Measurements from ENCODE around the gene DSCAM. TPM values are rescaled to one million over a fixed set of nuclear protein-coding genes. Genes with fewer than 3 reads are reported as not detected.

The DSCAM gene
- total RNA-seq, 2 experiments from 2014 or later = not detected

- Mint-ChIP-seq H3K27ac (no peak overlapping the region), H3K27me3 (no peaks in the 10 kb centered on the region), H3K9me3 (peaks cover 10% of the 10 kb centered on the region), H3K4me3 (no peak overlapping the region), H3K4me1 (ENCODE audit: low read depth) (no peaks in the 10 kb centered on the region), H3K36me3 (ENCODE audit: low read depth) (no peaks in the 10 kb centered on the region)
- TF ChIP-seq CTCF (IDR thresholded peaks at IDR 0.05) = no peak
- no peaks in the 10 kb centered on the region for H3K4me1 ChIP-seq (ENCODE audit: insufficient read depth, low read length)
- DNase-seq = no peak
- intact Hi-C loops (cut with DNase I, micrococcal nuclease) = no loop called here
- no peak overlapping the region for H3K4me3 ChIP-seq (ENCODE audit: low read length)
- ChIA-PET POLR2A (no interaction called here), CTCF (no interaction called here)
- no peak for ATAC-seq (ENCODE audit: poor library complexity)
- no peaks in the 10 kb centered on the region for H3K27me3 ChIP-seq (ENCODE audit: control insufficient read depth in 1 of 2, insufficient read depth in 2 of 2, low read length in 2 of 2)
- H3K36me3 ChIP-seq (ENCODE audit: insufficient read depth, low read length) = no peaks in the 10 kb centered on the region
- peaks cover 0 to 10% of the 10 kb centered on the region in 2 experiments for H3K9me3 ChIP-seq (ENCODE audit: control insufficient read depth in 1 of 2, insufficient read depth in 1 of 2, low read length in 2 of 2)
- no peak overlapping the region for H3K27ac ChIP-seq (ENCODE audit: low read depth in 1 of 2, low read length in 2 of 2)
These were observed 531.3 kb downstream of the DSCAM start for GRCh38 chr21:40315626-40316025.

GRCh38 chr21:40313260-40313659, 533.7 kb downstream of the DSCAM start:
- Mint-ChIP-seq H3K9me3 (peaks cover 10% of the 10 kb centered on the region), H3K27ac (no peak overlapping the region), H3K4me1 (ENCODE audit: low read depth) (no peaks in the 10 kb centered on the region), H3K4me3 (no peak overlapping the region), H3K27me3 (no peaks in the 10 kb centered on the region), H3K36me3 (ENCODE audit: low read depth) (no peaks in the 10 kb centered on the region)
- TF ChIP-seq CTCF (IDR thresholded peaks at IDR 0.05) = no peak
- H3K4me1 ChIP-seq (ENCODE audit: insufficient read depth, low read length) = no peaks in the 10 kb centered on the region
- DNase-seq (no peak), ATAC-seq (ENCODE audit: poor library complexity) (no peak)
- no peaks in the 10 kb centered on the region for H3K27me3 ChIP-seq (ENCODE audit: control insufficient read depth in 1 of 2, insufficient read depth in 2 of 2, low read length in 2 of 2)
- peaks cover 0 to 10% of the 10 kb centered on the region in 2 experiments for H3K9me3 ChIP-seq (ENCODE audit: control insufficient read depth in 1 of 2, insufficient read depth in 1 of 2, low read length in 2 of 2)
- ChIA-PET POLR2A (no interaction called here), CTCF (no interaction called here)
- H3K36me3 ChIP-seq (ENCODE audit: insufficient read depth, low read length) = no peaks in the 10 kb centered on the region
- intact Hi-C loops (cut with DNase I, micrococcal nuclease) = no loop called here
- no peak overlapping the region for H3K4me3 ChIP-seq (ENCODE audit: low read length)
- H3K27ac ChIP-seq (ENCODE audit: low read depth in 1 of 2, low read length in 2 of 2) = no peak overlapping the region

- no peak for DNase-seq
- Mint-ChIP-seq H3K4me1 (ENCODE audit: low read depth) (no peaks in the 10 kb centered on the region), H3K36me3 (ENCODE audit: low read depth) (no peaks in the 10 kb centered on the region), H3K27ac (no peak overlapping the region), H3K27me3 (no peaks in the 10 kb centered on the region), H3K9me3 (peaks cover 12% of the 10 kb centered on the region), H3K4me3 (no peak overlapping the region)
- H3K9me3 ChIP-seq (ENCODE audit: control insufficient read depth in 1 of 2, insufficient read depth in 1 of 2, low read length in 2 of 2) = peaks cover 0 to 3% of the 10 kb centered on the region in 2 experiments
- H3K4me3 ChIP-seq (ENCODE audit: low read length) = no peak overlapping the region
- intact Hi-C loops (cut with DNase I, micrococcal nuclease) = no loop called here
- TF ChIP-seq CTCF (IDR thresholded peaks at IDR 0.05) = no peak
- CTCF ChIA-PET = no interaction called here
- POLR2A ChIA-PET = no interaction called here
- no peaks in the 10 kb centered on the region for H3K4me1 ChIP-seq (ENCODE audit: insufficient read depth, low read length)
- H3K27ac ChIP-seq (ENCODE audit: low read depth in 1 of 2, low read length in 2 of 2) = no peak overlapping the region
- ATAC-seq (ENCODE audit: poor library complexity) = no peak
- no peaks in the 10 kb centered on the region for H3K27me3 ChIP-seq (ENCODE audit: control insufficient read depth in 1 of 2, insufficient read depth in 2 of 2, low read length in 2 of 2)
- no peaks in the 10 kb centered on the region for H3K36me3 ChIP-seq (ENCODE audit: insufficient read depth, low read length)
These were observed 546.7 kb downstream of the DSCAM start for GRCh38 chr21:40300300-40300699.
